GM21526 (cell line): Measurements from ENCODE around the gene ZNF862.

Source experiments
- ATAC-seq: cut with Tn5 transposase; IDR thresholded peaks from one replicate; pipeline ENCODE4 v1.9.1; 2021; ENCODE audit warnings: moderate library complexity; ENCODE audit not compliant: unreplicated experiment, low FRiP score

ZNF862 gene

DNA sequence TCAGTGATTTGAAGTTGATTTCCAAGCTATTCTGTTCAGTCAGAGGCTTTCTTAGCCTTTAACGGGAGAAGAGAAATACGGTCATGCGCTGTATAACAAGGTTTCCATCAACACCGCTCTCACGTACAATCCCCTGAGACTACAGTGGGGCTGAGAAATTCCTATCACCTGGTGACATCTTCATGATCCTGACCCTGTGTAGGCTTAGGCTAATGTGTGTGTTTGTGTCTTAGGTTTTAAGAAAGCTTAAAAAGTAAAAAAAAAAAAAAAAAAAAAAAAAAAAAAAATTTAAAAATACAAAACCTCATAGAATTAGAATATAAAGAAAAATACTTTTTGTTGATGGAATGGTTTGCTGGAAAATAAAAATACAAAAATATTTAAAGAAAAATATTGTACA lies 1.8 kb downstream of the ZNF862 start:
- no peak for ATAC-seq

DNA sequence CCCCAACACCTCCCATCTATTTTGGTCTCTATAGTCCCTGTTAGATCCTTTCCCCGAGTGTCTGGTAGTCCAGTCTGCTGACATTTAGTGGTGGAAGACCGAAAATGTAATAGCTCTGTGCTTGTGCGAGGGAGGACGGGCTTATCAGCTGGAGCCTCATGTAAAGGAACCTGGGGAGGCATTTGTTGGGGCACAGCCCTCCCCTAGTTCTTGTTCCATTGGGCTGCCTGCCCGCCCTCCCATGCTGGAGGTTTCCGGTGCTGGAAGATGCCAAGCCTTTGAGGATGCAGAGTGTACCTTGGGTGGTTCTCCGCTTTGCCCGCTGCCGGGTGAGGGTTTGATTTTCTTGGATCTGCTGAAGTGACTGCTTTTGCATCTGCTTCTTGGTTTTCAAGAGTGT lies 5.4 kb downstream of the ZNF862 start:
- ATAC-seq, result no peak

DNA sequence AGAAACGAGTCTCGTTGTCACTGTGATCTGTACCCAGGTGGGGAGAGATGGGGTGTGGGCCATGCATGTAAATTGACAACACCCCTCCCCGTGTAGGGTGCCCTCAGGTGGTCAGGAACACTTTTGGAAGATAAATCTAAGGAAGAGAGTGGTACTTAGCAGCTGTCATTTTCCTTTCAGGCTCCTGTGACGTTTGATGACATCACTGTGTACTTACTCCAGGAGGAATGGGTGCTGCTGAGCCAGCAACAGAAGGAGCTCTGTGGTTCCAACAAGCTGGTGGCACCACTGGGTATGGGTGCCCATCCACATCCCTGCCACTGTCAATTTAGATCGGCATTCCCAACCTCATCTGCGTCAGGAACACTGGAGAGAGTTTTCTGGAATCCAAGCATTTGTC lies 6.3 kb downstream of the ZNF862 start:
- ATAC-seq, result no peak

DNA sequence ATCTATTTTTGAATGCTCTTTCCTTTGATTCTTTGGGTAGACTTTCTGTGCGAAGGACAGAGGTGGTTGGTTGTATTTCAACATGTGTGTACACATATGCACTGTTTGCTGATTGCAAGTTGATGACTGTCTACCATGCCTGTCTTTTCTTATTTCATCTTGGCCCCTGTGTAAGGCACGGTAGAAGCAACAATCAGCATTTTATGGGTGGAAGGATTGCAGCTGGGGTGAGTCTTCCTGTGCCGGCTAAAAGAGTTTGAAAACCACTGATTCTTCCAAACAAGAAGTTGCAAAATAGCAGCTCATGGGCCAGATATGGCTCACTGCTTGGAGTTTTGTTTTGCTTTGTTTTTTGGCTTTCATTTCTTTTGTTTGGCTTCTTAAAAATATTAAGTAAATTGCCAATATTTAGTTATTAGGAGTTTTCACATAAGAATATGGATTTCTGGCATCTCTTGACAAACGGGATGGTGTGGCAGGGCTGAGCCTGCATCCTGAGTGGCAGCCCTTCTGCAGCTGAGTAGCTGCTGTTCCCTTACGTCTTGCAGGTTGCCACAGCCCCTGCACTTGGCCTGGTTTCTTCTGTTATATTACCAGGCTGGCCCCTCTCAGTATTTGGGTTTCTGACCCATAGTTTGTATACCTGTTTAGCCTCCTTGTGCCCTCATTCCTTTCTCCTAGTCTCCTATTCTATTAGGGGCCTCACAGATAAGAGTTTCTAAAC lies 7.2 kb downstream of the ZNF862 start:
- no peak for ATAC-seq

DNA sequence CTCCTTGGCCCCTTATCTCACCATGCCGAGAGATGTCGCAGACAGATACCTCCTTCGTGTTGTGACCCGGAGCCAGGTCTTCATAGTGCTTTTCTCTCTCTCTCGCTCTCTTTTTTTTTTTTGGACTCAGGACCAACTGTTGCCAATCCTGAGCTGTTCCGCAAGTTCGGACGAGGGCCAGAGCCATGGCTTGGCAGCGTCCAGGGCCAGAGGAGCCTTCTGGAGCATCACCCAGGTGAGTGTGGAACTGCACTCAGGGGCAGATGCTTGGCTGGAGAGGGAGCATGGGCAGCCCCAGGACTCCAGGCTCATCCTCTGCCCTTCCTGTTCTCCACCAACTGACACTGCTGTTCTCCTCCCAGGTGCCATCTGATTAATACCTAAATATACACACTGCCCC lies 7.8 kb downstream of the ZNF862 start:
- ATAC-seq, result no peak

DNA sequence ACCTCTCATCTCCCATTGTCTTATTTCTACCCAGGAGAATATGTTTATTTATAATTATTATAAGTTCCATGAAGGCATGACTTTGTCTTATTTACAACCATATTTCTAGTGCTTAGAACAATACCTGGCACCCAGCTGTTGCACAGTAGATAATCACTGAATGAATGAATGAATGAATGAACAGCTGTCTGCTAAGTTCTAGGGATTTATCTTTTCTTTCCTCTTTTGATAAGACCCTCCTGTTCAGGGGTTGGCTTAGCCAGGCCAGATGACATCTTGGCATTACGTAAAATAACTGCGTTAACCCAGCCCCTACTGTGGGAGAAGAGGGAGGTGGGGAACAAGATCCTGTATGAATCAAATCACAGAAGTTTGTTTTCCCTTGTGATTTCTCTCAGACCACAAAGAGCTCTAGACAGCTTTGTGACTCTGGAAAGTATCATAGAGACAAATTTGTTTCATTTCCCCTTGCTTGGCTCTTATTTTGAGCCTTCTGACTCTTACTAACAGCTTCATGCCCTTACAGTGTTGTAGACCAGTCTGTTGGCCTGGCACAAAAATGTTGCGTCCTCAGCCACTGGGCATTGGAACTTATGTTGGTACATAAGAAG lies 8.4 kb downstream of the ZNF862 start:
- peak; percentile 79 for ATAC-seq

DNA sequence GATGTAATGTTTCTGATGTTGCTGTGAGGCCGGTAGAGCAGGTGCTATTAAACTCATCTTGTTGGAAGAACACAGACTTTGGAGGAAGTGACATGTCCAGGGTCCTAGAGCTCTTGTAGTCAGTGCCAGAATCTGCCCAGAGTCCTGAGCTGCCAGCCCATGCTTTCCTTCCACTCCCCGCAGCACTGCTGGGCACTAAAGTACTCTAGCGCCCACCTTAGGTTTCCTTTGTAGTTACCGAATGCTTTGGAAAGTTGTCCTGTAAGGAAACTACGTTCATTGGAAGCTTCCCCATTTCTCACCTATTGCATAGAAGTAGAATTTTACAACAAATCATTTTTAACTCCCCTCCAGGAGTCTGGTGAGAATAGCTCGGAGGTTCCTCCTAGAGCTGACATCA lies 11.0 kb downstream of the ZNF862 start:
- ATAC-seq, result no peak

DNA sequence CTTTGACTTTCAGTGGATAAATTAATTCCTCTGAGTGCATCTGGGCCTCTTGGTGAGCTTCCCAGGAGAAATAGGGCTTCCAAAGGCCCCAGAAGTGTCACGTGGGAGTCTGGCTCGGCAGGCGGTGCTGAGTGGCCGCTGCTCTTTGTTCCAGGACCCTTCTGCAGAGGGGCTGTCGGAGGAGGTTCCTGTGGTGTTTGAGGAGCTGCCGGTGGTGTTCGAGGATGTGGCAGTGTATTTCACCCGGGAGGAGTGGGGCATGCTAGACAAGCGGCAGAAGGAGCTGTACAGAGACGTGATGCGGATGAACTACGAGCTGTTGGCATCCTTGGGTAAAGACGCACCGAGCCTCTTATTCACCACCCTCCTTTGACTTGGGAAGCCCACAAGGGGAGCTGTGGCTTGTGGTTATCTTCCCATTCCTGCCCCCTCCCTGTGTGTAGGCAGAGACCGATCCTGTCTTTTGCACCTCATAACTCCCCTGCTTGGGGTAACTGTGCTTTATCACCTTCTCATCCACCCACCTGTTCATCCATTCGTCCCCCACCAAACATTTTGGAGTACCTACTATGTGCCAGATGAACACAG lies 11.9 kb downstream of the ZNF862 start:
- ATAC-seq, result no peak

DNA sequence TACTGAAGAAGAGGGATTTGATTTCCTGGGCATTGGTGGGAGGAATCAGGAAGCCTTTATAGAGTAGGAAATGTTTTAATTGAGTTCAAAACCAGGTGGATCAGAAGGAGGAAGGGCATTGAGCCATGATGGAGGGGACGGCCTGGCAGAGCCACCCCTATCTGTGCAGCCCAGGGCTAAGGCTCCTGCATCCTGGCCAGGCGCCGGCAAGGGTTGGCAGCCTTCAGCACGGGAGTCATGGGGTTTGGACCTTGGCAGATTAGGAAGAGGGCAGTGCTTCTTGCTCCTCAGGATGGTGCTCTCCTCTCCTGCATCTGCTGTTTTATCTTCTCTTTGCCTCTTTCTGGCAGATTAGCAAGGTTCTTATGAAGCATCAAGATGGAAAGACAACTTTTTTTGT lies 12.5 kb downstream of the ZNF862 start:
- no peak for ATAC-seq

DNA sequence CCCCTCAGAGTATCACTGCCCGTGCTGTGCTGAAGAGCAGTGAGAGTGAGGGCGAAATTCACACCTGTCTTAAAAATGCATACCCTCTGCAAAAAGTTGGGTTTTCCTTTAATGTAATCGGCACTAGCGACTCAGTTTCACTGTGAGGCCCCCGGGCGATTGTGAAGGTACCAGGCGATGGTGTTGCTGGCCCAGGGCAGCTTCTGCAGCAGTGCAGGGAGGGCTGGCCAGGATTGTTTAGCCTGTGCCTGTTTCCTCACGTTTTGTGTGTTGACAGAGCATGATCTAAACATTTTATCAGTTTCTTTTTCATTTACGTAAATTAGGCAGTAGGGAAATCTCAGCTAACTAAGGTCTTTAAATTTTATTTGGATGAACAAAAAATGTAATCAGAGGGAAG lies 13.3 kb downstream of the ZNF862 start:
- ATAC-seq, result no peak

DNA sequence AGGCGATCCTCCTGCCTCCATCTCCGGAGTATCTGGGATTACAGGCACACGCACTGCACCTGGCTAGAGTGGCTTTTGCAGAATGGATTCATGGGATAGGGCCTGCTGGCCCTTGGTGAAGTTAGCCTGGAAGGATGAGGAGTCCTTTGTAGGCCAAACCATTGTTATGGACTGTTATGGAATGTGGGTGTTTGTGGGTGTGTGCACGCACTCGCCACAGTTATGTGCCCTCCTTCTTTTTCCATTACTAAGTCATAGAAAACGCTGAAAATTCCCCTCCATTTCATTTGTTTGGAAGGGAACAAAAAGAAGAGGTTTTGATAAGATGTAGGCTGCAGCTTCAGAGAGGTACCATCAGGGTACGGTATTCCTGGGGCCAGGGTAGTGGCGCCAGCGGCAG lies 15.0 kb downstream of the ZNF862 start:
- ATAC-seq, result no peak

DNA sequence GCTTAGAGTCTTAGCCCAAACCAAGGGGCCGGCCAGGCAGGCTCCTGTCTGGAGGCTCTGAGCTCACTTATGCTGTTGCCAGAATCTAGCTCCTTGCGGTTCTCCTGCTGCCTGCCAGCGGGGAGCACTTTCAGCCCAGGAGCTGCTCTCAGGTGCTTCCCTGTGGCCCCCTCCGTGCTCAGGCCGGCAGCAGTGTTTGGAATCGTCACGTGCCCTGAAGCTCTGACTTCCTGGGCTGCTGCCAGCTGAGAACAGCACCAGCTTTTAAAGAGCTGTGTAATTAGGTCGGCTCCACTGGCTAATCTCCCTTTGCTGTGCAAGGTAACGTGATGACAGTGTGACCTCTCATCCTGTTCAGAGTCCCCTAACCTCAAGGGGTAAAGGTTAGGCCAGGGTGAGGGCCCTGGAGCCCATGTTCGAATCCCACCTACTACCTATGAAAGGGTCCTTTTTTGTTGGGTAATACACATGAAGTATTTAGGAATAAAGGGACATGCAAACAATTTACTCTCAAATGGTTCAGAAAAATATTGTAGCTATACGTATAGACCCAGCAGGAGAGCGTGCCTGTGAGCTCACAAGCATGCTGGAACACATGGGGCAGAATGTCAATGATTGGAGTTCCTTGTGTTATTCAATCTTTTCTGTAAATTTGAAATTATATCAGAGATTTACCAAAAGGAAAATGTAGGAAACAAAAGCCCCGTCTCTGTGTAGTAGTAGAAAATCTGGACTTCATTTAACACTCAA lies 16.6 kb downstream of the ZNF862 start:
- ATAC-seq, result no peak

DNA sequence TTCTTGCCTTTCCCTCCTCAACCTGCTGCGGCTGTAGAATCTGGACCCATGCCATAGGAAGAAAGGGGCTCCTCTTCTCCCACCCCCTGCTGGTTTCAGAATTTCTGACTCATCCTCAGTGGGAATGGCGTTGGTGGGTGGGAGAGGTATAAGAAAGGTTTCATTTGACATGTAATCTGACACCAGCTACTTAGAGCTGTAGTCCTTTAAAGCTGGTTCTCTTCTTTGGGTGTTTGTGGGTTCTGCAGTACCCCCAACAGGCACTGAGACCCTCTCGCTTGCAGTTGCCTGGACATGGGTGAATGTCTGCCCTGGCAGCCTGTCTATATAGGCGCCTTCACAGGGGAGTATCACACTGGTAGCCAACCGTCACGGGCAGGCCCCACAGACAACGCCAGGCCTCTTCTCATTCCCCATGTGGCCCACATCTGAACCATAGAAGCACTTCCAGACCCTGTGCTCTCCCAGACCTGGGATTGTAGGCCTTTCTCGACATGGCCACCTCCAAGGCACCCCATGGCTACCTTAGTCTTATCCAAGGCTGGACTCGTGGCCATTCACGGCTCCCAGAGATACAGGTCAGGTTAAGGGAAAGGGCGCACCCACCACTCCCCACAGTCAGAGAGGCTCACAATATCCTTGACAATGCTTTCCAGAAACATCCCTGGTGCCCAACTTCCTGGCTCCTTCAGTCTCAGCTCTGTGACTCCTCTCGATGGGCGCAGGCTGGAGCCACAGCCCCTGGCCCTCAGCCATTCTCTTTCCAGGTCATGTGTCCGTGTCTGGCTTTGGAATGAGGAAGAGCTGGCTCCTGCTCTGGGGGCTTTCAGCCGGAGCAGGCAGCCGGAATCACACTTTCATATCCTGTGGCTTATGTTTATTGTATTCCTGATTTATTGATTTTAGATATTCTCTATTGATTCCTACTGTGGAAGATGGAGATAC lies 17.5 kb downstream of the ZNF862 start:
- ATAC-seq, result no peak

DNA sequence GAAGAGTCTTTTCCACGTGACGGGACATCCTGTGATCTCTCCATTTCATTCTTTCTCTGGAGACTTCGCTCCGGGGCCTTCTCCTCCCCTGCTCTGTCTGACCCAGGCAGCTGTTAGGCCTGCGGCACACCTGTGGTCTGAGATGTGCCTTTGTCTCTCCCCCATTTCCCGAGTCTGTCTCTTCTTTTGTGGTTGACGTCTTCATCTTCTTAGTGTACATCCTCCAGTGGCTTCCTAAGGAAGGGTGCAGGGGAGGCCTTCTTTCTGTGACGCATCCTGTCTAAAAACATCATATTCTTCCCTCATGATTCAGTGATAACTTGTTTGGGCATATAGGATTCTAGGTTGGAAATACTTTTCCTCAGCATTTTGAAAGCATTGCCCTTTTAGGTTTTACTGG lies 18.4 kb downstream of the ZNF862 start:
- no peak for ATAC-seq

DNA sequence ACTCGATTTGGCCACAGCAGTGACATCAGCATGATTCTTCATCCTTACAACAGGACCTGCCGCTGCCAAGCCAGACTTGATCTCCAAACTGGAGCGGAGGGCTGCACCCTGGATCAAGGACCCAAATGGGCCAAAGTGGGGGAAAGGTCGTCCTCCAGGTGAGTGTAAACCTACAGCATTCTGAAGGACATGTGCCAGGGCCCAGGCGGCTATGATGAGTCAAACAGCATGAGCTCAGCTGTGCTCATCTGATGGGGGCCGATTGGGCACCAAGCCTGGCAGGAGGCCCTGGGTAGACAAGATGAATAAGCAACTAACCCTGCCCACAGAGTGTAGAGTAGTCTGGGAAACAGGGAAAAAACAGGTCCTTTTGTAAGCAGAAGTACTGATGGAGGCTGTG lies 21.2 kb downstream of the ZNF862 start:
- ATAC-seq, result no peak

DNA sequence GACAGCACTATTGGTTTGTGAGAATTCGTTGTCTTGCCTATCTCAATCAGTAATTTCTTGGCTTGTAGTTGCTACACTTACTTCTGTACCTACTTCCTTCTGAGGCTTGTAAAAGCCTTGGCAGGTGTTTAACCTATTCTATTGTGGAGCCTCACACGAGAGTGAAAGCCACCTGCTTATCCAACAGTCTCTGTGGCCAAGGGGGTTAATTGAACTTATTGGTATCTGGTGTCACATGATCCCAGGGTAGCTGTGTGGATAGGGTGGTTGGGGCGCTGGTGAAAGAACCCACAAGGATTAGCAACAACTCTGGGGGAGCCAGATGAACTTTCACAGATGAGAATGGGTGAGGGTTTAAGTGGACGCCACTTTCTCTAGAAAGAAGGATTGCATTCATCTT lies 21.7 kb downstream of the ZNF862 start:
- no peak for ATAC-seq

DNA sequence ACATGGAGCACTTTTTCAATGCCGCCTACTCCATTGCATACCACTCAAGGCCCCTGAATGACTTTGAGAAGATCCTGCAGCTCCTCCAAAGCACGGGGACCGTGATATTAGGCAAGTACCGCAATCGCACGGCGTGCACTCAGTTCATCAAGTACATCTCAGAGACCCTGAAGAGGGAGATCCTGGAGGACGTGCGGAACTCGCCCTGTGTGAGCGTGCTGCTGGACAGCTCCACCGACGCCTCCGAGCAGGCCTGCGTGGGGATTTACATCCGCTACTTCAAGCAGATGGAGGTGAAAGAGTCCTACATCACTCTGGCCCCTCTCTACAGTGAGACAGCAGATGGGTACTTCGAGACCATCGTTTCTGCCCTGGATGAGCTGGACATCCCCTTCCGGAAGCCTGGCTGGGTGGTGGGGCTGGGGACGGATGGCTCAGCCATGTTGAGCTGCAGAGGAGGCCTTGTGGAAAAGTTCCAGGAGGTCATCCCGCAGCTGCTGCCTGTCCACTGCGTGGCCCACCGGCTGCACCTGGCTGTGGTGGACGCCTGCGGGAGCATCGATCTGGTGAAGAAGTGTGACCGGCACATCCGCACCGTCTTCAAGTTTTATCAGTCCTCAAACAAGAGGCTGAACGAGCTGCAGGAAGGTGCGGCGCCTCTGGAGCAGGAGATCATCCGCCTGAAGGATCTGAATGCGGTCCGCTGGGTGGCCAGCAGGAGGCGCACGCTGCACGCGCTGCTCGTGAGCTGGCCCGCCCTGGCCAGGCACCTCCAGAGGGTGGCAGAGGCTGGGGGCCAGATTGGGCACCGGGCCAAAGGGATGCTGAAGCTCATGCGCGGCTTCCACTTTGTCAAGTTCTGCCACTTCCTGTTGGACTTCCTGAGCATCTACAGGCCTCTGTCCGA lies 22.9 kb downstream of the ZNF862 start:
- ATAC-seq, result no peak

DNA sequence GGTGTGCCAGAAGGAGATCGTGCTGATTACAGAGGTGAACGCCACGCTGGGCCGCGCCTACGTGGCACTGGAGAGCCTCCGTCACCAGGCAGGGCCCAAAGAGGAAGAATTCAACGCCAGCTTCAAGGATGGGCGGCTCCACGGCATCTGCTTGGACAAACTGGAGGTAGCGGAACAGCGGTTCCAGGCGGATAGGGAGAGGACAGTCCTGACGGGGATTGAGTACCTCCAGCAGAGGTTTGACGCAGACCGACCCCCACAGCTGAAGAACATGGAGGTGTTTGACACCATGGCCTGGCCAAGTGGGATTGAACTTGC lies 23.5 kb downstream of the ZNF862 start:
- ATAC-seq, result no peak

DNA sequence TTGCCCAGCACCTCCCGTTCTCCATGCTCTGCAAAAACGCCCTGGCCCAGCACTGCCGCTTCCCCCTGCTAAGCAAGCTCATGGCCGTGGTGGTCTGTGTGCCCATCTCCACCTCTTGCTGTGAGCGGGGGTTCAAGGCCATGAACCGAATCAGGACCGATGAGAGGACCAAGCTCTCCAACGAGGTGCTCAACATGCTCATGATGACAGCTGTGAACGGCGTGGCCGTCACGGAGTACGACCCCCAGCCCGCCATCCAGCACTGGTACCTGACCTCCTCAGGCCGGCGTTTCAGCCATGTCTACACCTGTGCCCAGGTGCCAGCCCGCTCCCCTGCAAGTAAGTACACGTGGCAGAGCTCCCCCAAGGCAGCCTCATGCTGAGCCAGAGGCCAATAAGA lies 24.0 kb downstream of the ZNF862 start:
- ATAC-seq, result no peak

DNA sequence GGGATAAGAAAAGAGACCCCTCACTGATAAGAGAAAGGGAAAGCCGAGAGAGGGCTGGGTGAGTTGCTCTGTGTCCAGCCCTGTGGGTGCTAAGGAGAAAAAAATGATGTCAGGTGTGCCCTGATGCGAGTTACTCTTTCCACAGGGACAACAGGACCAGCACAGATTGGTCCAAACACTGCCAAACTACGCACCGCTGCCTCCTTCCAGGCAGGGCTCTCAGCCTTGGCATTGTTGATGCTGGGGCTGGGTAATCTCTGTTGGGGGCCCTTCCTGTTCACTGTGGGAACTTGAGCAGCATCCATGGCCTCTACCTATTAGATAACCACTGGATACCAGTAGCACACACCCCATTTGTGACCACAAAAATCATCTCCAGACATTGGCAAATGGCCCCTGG lies 25.3 kb downstream of the ZNF862 start:
- no peak for ATAC-seq
